Measurements from ENCODE around the gene PROS1. TPM values are rescaled to one million over a fixed set of nuclear protein-coding genes. Genes with fewer than 3 reads are reported as not detected.
A peak's percentile ranks its signal among the peaks of the same experiment; 100 is the strongest.

Gene PROS1
- total and polyA plus RNA-seq, 2 of the 8 experiments (the other 6 are each of a cell fraction or from before 2014, with no cell fraction given), result 0.65 to 2.5 TPM

GRCh38 chr3:93867425-93867824 is 106.3 kb downstream of the PROS1 start:
- no peak for DNase-seq (ENCODE audit: low read depth in 1 of 2, low spot score in 2 of 2)
- Histone ChIP-seq H3K18ac (ENCODE audit: extremely low read depth, low read length) (no peak overlapping the region), H3K4me1 (replicated peaks in 1 of 4; ENCODE audit: control insufficient read depth in 3 of 4, insufficient read depth in 4 of 4, low read length in 3 of 4) (no peaks in the 10 kb centered on the region), H3K9me3 (ENCODE audit: insufficient read depth in 2 of 2, low read depth in 1 of 2, low read length in 1 of 2) (peaks cover 35 to 71% of the 10 kb centered on the region in 2 experiments), H3K14ac (ENCODE audit: insufficient read length) (no peak overlapping the region), H3K56ac (replicated peaks; ENCODE audit: insufficient read length, low read depth, low read length) (no peak overlapping the region), H3K27me3 (replicated peaks in 1 of 4; ENCODE audit: control insufficient read depth in 3 of 4, extremely low read depth in 1 of 4, insufficient read depth in 3 of 4, low read length in 3 of 4) (no peaks in the 10 kb centered on the region), H3K23ac (ENCODE audit: insufficient read length) (no peak overlapping the region), H2BK15ac (ENCODE audit: low read length) (no peak overlapping the region), H3K9ac (replicated peaks in 1 of 4; ENCODE audit: extremely low read depth in 1 of 4, low read depth in 3 of 4, low read length in 3 of 4) (no peak overlapping the region), H3K4me3 (ENCODE audit: extremely low read depth in 1 of 4, insufficient read depth in 2 of 4, low read depth in 3 of 4, low read length in 4 of 4) (no peak overlapping the region), H2BK120ac (replicated peaks; ENCODE audit: low read depth, low read length) (no peak overlapping the region), H3K79me1 (ENCODE audit: low read depth, low read length) (no peaks in the 10 kb centered on the region), H4K91ac (replicated peaks; ENCODE audit: insufficient read length, low read length) (no peak overlapping the region), H2AFZ (ENCODE audit: low read length) (no peak overlapping the region), H2BK5ac (ENCODE audit: low read depth, low read length) (no peak overlapping the region), H2AK5ac (ENCODE audit: low read depth, low read length) (no peak overlapping the region), H3K27ac (ENCODE audit: low read depth, low read length) (no peak overlapping the region), H4K20me1 (replicated peaks in 1 of 2; ENCODE audit: control insufficient read depth in 1 of 2, insufficient read depth in 2 of 2, low read length in 2 of 2) (no peaks in the 10 kb centered on the region), H4K8ac (ENCODE audit: extremely low read depth, insufficient read depth, low read length) (no peak overlapping the region), H3K4ac (replicated peaks; ENCODE audit: insufficient read length, low read depth, low read length) (no peak overlapping the region), H3K79me2 (ENCODE audit: control insufficient read depth in 1 of 2, insufficient read depth in 2 of 2, low read length in 2 of 2) (no peaks in the 10 kb centered on the region), H3K23me2 (ENCODE audit: low read depth, low read length) (no peaks in the 10 kb centered on the region), H2BK12ac (ENCODE audit: low read depth, low read length) (no peak overlapping the region), H2BK20ac (ENCODE audit: low read length) (no peak overlapping the region), H4K5ac (ENCODE audit: insufficient read length, low read depth, low read length) (no peak overlapping the region), H3K36me3 (ENCODE audit: control insufficient read depth in 2 of 4, insufficient read depth in 4 of 4, low read length in 3 of 4) (no peaks in the 10 kb centered on the region), H3K4me2 (ENCODE audit: insufficient read depth in 1 of 2, low read depth in 2 of 2, low read length in 2 of 2) (no peak overlapping the region)
- ChIA-PET POLR2A (ENCODE audit: partially characterized antibody) (no interaction called here), CTCF (ENCODE audit: partially characterized antibody) (no interaction called here)
- TF ChIP-seq KDM1A (IDR thresholded peaks at IDR 0.05; ENCODE audit: borderline replicate concordance, low read length) (no peak), RAD21 (IDR thresholded peaks at IDR 0.05 in 1 of 2, conservative IDR thresholded peaks at IDR 0.05 in 1 of 2; ENCODE audit: low read depth in 2 of 2, low read length in 2 of 2) (peak; percentile 8 to 19; a peak in 1 of 4 replicates), BACH1 (IDR thresholded peaks at IDR 0.05; ENCODE audit: low read length) (no peak), HDAC6 (IDR thresholded peaks at IDR 0.05; ENCODE audit: low read depth, low read length) (no peak), POLR2A (IDR thresholded peaks at IDR 0.05; ENCODE audit: control extremely low read depth in 1 of 2, low read depth in 2 of 2, low read length in 2 of 2) (no peak), CTCF (IDR thresholded peaks at IDR 0.05; ENCODE audit: control extremely low read depth in 1 of 3, insufficient read depth in 1 of 3, low read depth in 1 of 3, low read length in 3 of 3) (peak in 1 of 3 experiments; percentile 16; a peak in 1 of 4 replicates), CBX8 (IDR thresholded peaks at IDR 0.05; ENCODE audit: borderline replicate concordance, low read depth, low read length) (no peak)
- TF ChIP-seq, protein P1, sequence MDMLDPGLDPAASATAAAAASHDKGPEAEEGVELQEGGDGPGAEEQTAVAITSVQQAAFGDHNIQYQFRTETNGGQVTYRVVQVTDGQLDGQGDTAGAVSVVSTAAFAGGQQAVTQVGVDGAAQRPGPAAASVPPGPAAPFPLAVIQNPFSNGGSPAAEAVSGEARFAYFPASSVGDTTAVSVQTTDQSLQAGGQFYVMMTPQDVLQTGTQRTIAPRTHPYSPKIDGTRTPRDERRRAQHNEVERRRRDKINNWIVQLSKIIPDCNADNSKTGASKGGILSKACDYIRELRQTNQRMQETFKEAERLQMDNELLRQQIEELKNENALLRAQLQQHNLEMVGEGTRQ (IDR thresholded peaks at IDR 0.05; ENCODE audit: low read length), result no peak
- FAIRE-seq, result no peak
